GM18520 (cell line): ENCODE measurements around the gene ATP8A1.
A peak's percentile ranks its signal among the peaks of the same experiment; 100 is the strongest.
"Not testable (repeated sequence)": the region's sequence is repeated elsewhere in the genome, so short reads cannot be mapped to it uniquely, and the experiment has no call there.

ENCODE experiments used
- ATAC-seq: cut with Tn5 transposase; IDR thresholded peaks from one replicate; pipeline ENCODE4 v1.9.1; 2021; ENCODE audit not compliant: unreplicated experiment

The ATP8A1 gene

GRCh38 chr4:42474406-42474805 is 182.5 kb downstream of the ATP8A1 start:
- ATAC-seq: no peak

- no peak for ATAC-seq
Measured at GRCh38 chr4:42473071-42473684, 183.7 kb downstream of the ATP8A1 start.

GRCh38 chr4:42471896-42472295 is 185.0 kb downstream of the ATP8A1 start:
- ATAC-seq: no peak

GRCh38 chr4:42470023-42470422 is 186.9 kb downstream of the ATP8A1 start:
- ATAC-seq: no peak

- not testable (repeated sequence) for ATAC-seq
Measured at GRCh38 chr4:42467777-42468176, 189.1 kb downstream of the ATP8A1 start.

GRCh38 chr4:42466273-42466844 is 190.5 kb downstream of the ATP8A1 start:
- no peak for ATAC-seq

GRCh38 chr4:42464550-42465094 is 192.3 kb downstream of the ATP8A1 start:
- ATAC-seq: no peak

- not testable (repeated sequence) for ATAC-seq
Measured at GRCh38 chr4:42461216-42461615, 195.7 kb downstream of the ATP8A1 start.

GRCh38 chr4:42460043-42460442 is 196.9 kb downstream of the ATP8A1 start:
- peak; percentile 100 for ATAC-seq

GRCh38 chr4:42458657-42459056 is 198.2 kb downstream of the ATP8A1 start:
- no peak for ATAC-seq

- ATAC-seq: no peak
Measured at GRCh38 chr4:42454755-42455420, 202.0 kb downstream of the ATP8A1 start.

- ATAC-seq: no peak
Measured at GRCh38 chr4:42453612-42454011, 203.3 kb downstream of the ATP8A1 start.

- ATAC-seq: no peak
Measured at GRCh38 chr4:42452823-42453222, 204.1 kb downstream of the ATP8A1 start.

- ATAC-seq: no peak
Measured at GRCh38 chr4:42446823-42447222, 210.1 kb downstream of the ATP8A1 start.

GRCh38 chr4:42445038-42445437 is 211.9 kb downstream of the ATP8A1 start:
- no peak for ATAC-seq

- no peak for ATAC-seq
Measured at GRCh38 chr4:42442601-42443000, 214.3 kb downstream of the ATP8A1 start.

- no peak for ATAC-seq
Measured at GRCh38 chr4:42440083-42440482, 216.8 kb downstream of the ATP8A1 start.

GRCh38 chr4:42436928-42437565 is 219.9 kb downstream of the ATP8A1 start:
- ATAC-seq: no peak

- ATAC-seq: no peak
Measured at GRCh38 chr4:42428036-42428435, 228.9 kb downstream of the ATP8A1 start.

- no peak for ATAC-seq
Measured at GRCh38 chr4:42425146-42426065, 231.5 kb downstream of the ATP8A1 start.

GRCh38 chr4:42420140-42420539 is 236.8 kb downstream of the ATP8A1 start:
- no peak for ATAC-seq
